CD4-positive, alpha-beta T cell treated with Interleukin-4 for 4 hours (primary cell): Measurements from ENCODE around the gene CDC23.
A peak's percentile ranks its signal among the peaks of the same experiment; 100 is the strongest.
"Not testable (repeated sequence)": the region's sequence is repeated elsewhere in the genome, so short reads cannot be mapped to it uniquely, and the experiment has no call there.

ENCODE experiments used
- DNase-seq: peaks from one replicate; pipeline ENCODE4 v3.0.0-alpha.2; 2020

Gene CDC23

DNA sequence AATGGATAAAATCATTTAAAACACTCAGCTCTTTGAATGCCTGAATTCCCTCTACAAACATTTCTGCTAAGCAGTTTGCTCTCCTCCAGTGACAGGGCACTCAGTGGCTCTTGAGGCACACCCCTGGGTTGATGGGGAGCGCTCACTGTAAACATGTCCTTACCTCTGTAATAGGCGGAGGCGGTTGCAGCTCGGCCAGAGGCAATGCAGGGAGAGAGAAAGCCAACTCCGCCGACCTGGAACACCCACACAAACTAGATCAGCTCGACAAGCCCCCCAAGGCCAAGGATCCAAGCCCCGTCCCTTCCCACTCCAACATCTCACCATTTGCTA is 329 bp downstream of the CDC23 start:
- no peak for DNase-seq

DNA sequence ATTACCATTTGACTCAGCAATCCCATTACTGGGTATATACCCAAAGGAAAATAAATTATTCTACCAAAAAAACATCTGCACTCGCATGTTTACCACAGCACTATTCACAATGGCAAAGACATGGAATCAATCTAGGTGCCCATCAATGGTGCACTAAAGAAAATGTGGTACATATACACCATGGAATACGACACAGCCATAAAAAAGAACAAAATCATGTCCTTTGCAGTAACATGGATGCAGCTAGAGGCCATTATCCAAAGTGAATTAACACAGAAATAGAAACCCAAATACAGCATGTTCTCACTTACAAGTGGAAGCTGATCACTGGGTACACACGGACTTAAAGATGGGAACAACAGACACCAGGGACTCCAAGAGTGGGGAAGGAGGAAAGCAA is 2.1 kb downstream of the CDC23 start:
- no peak for DNase-seq

DNA sequence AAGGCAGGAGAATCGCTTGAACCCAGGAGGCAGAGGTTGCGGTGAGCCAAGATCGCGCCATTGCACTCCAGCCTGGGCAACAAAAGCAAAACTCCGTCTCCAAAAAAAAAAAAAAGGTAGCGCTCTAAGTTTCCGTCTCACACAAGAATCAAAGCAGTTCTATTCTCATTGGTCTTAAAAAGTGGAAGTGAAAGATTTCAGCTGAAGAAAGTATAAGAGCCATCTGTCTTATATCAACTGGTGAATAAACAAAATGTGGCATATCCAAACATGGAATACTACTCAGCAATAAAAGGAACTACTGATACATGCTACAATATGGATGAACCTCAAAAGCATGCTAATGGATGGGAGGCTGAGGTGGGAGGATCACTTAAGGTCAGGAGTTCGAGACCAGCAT is 19.3 kb downstream of the CDC23 start:
- DNase-seq, result not testable (repeated sequence)

DNA sequence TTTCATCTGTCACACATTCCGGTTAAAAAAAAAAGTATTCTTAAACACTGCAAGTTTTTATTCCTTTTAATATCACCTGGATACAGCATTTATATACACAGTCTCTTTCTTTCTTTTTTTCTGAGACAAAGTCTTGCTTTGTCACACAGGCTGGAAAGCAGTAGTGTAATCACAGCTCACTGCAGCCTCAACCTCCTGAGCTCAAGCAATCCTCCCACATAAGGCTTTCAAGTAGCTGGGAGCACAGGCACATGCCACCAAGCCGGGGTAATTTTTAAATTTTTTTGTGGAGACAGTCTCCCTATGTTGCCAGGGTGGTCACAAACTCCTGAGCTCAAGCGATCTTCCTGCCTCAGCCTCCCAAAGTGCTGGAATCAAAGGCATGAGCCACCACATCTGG is 20.3 kb downstream of the CDC23 start:
- DNase-seq, result no peak

DNA sequence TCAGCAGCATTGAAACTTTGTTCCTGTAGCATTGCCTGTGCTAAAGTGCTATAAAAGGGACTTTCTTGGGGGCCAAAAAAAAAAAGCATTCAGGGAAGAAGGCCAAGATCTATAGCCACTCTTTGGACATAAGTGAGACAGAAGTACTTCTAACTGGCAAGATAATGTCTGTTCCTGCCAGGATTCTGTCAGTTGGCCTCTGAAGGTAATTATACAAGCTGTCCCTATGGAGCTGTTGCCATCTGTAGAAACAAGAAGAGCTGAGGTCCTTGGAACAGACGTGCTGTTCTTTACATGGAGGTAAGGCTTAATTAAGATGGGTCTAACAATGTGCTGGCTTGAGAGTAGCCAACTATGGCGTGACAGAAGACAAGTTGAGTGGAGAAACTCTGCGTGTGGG is 24.5 kb downstream of the CDC23 start:
- no peak for DNase-seq

DNA sequence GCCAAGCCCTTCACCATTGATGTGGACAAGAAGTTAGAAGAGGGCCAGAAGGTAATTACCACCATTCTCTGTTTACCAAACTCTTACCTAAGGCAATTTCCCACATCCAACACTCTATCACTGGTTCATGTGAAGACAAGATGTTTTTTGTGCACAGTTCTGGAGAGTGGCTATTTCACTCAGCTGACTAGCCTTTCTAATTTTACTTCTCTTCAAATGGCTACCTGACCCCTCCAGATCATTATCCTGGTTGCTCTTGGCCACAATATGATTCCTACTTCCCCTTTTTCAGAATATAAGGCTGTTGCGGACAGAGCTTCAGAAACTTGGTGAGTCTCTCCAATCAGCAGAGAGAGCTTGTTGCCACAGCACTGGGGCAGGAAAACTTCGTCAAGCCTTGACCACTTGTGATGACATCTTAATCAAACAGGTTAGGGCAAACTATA is 27.1 kb downstream of the CDC23 start:
- no peak for DNase-seq

DNA sequence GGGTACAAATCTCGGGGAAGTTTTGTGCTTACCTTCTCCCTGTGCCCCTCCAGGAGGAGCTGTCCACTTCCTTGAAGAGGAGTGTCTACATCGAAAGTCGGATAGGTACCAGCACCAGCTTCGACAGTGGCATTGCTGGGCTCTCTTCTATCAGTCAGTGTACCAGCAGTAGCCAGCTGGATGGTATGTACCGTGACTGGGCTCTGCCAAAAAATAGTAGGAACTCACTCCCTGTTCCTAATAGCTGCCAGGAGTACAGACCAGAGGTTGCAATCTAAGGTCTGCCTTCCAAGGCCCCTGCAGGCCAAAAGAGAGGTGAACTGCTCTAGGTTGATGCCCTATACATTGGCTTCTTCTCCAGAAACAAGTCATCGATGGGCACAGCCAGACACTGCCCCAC is 30.3 kb downstream of the CDC23 start:
- no peak for DNase-seq

DNA sequence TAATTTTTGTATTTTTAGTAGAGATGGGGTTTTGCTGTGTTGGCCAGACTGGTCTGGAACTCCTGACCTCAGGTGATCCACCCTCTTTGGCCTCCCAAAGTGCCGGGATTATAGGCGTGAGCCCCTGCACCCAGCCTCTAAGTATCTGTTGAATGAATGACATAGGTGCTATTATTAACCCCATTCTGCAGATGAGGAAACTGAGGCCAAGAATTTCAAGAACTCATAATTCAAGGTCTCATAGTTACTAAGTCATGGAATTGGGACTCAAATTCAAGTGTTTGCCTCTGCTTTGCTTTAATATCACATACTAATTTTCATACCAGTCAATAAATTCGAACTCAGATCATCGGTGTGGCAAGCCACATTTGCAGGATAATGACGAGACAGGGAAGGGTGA is 32.3 kb downstream of the CDC23 start:
- no peak for DNase-seq

DNA sequence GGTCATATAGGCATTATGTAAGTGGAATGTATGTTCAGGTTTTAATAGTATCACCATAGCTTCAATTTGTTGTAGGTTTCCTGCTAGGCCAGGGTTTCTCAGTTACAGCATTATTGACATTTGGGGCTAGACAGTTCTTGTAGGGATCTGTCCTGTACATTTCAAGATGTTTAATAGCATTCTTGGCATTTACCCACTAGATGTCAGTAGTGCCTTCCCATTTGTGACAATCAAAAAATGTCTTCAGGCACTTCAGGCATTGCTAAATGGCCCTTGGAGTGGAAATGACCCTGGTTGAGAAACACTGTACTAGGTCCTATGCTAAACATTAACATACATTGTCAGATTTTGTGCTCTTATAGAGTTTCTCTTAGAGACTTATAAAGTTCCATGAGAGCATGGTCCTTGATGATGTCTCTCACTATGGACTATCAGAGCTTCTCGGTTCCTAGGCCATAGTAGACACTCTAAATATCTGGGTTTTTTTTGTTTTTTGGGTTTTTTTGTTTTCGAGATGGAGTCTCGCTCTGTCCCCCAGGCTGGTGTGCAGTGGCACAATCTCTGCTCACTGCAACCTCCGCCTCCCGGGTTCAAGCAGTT is 32.8 kb downstream of the CDC23 start:
- DNase-seq, result peak; percentile 48

DNA sequence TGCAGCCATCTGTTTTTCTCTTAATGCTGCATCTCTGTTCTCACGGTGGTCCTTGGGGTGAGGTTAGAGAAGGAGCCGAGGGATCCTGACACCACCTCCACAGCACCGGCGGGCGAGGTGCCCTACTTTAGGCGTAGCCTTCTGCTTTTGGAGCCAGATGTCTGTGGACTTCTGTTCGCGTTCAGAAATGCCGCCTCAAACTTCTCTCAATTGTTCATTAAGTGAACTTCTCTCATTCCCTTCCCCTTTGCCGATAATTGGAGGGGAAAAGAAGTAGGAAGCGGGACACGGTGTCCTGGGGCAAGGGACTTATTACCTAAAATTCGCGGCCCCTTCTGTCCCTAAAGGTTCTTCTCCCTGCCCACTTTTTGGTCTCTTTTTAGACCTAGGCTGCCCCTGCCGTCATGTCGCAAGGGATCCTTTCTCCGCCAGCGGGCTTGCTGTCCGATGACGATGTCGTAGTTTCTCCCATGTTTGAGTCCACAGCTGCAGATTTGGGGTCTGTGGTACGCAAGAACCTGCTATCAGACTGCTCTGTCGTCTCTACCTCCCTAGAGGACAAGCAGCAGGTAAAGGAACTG is 33.8 kb downstream of the CDC23 start:
- no peak for DNase-seq

DNA sequence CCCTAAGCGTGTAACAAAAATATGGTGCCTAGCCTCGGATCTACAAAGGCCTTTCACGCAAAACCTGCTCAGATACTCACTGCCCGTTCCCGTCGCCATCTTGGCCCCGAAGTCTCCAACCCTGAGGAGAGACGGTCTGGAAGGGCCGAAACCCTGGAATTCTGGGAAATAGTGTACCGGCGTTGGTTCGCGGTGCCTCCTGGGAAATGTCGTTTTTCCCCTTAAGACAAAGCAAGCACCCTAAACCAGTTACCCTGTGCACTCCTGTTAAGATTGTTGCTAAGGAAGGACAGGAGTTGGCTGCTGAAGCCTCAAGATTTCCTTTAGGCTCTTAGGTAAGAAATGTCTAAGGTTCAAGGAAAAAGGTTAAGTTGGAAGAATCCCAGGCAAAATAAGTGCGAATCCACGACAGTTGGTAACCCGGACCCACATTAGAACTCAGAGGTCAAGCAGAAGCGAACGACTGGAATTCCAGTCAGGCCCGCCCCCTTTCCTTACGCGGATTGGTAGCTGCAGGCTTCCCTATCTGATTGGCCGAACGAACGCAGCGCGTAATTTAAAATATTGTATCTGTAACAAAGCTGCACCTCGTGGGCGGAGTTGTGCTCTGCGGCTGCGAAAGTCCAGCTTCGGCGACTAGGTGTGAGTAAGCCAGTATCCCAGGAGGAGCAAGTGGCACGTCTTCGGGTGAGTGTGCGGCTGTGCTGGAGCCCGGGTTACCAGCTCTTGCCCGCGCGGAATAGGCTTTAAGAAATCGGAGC is 34.4 kb downstream of the CDC23 start, which contains the start of the genes BRD8 and KIF20A:
BRD8 (minus strand) TSS at position 115 of the 761 bp plus-strand sequence; CDS start at position 99, 16 bp downstream.
KIF20A (plus strand) TSS at position 597 of the 761 bp plus-strand sequence. CDS start 569 bp downstream, outside the sequence.
- peak; percentile 93 for DNase-seq

DNA sequence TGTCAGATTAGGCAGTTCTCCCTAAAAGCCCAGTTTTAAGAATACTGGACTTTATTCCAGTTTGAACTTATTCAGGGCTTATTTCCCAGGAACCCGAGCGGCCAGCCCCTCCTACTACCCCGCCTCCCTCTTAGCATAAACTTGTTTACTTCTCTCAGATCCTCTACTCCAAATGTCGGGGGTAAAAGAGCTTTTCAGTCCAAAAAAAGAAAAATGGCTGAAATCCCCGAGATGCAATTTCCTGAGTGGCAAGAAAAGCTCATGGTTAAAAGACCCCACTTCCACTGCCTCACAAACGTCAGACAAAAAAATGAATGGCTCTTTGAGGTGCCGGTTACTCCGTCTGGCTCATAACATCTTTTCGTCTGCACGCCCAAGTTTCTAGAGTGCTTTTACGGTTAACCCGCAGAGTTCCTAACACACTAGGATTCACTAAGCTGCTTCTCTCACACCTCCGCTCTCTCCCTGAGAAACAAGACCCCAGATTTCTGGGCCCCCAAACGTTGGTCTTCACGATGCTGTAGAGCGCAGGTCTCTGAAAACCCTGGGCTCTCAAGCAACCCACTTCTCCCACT is 35.1 kb downstream of the CDC23 start:
- DNase-seq, result peak; percentile 36

DNA sequence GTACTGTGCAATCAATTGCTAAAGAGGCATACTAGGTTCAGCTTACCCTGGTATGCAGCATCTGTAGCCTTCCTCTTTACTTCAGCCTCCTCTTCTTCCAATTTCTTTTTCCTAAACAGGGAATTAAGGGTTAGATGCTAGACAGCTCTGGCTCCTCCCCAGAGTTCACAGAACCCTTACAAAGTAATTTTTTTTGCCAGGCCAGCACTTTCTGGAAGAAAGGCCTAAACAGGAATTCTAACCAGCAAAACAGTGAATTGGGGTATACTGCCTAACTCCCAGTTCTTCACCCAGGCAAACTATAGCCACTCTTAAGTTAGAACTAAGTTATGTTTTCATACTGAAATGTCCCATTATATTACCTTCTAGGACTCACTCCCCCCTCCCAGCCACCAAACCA is 42.8 kb downstream of the CDC23 start:
- DNase-seq, result no peak

DNA sequence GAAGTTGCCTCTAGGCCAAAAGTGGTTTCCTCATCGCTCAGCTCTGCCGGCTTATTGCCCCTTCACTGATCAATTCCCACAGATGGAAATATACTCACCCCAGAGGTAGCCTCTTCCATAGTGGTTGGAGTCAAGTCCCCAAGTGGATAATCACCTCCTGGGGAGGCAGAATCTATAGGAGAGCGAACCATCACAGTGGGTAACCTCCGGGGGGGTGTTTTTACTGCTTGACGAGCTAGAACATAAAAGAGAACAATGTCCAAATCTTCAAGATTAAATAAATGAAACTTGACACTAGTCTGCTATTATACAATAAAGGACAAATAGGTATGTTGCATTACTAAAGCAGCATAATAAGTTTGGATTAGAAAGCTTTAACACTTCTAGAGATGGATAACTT is 44.0 kb downstream of the CDC23 start:
- no peak for DNase-seq

DNA sequence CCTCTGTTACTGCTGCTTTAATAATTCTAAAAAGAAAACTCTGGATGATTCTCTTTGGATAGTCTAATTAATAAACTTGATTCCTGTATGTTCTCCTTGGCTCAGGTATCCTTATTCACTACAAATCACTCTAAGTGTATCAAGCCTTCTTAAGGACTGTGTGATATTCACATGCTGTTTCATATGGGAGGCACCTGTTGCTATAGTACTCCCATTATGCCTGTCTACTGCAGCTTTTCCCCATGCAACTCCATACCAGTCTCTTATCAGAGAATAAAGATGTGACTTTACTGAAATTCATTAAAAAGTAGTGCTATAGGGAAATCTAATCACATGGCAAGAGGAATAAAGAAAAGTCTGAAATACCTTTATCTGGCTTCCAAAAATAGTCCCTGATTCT is 49.4 kb downstream of the CDC23 start:
- no peak for DNase-seq

DNA sequence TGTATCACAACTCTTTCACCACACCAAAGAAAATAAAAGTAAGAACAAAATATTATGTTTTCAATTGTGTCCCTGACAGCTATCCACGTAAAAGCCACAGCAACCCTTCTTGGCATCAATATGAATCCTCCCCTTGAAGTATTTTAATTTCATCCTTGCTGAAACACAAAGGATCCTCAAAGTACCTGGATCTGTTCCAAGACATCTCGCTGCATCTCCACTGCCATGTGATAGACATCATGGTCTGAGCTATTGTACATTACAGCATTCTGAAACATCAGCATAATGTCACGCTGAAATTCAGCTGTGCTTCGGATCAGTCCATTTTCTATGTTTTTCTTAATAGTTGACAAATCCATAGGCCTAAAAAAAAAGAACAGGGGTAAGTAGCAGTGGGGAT is 52.4 kb downstream of the CDC23 start:
- DNase-seq, result no peak

DNA sequence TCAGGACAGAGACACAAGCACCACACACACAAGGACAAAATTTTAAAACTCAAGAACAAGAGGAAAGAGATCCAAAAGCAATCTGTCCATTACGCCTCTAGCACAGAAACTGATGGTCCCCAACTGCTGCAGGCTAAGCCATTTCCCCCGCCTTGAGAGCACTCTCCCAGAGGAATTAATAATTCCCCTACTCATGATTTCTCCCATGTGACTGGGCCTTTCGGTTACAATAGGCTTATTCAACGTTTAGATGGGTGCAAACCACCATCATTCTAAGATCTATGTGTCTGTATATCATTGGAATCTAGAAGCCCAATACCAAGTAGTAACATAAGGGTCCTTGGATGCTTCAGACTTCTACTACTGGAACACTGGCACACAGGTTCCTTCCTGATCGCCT is 53.5 kb downstream of the CDC23 start:
- no peak for DNase-seq

DNA sequence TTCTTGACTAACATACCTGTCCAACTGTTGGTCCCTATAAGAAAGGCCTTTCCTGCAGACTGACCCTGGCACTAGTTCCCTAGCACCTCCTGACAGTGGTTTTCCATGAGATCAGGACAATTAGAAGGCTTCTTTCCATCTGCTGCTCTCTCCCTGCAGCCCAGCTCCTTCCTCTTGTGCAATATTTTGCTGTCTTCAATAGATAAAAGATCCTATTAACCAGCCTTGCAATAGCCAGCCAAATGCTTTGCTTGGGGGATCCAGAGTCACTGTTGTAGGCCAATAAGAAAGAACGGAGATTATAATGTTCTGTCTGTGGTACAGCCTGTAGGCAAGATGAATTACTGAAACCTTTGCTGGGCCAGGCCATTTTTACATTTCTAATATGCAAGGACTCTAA is 55.5 kb downstream of the CDC23 start:
- no peak for DNase-seq

DNA sequence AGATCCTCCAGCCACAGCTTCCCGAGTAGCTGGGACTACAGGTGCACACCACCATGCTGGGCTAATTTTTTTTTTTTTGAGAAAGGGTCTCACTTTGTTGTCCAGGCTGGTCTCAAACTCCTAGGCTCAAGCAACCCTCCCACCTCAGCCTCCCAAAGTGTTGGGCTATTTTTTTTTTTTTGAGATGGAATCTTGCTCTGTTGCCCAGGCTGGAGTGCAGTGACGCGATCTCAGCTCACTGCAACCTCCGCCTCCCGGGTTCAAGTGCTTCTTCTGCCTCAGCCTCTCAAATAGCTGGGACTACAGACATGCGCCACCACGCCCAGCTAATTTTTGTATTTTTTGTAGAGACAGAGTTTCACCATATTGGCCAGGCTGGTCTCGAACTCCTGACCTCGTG is 57.1 kb downstream of the CDC23 start:
- DNase-seq, result not testable (repeated sequence)

DNA sequence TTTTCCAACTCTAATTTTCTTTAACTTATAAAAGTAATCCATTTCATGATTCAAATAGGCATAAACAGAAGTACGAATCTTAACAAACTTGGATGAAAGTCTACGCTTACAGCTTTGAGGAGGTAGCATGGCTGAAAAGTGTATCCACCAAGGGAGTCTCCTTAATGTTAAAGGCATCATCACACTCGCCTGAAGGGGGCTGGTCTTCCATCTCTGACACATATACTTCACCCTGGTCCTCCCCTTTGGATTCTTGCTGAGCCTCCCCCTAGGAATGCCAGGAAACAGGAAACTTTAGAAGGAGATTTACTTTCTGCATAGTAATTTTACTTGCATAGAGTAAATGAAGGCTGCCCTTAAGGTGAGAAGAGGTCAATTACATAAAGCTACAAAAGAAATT is 63.6 kb downstream of the CDC23 start:
- no peak for DNase-seq

DNA sequence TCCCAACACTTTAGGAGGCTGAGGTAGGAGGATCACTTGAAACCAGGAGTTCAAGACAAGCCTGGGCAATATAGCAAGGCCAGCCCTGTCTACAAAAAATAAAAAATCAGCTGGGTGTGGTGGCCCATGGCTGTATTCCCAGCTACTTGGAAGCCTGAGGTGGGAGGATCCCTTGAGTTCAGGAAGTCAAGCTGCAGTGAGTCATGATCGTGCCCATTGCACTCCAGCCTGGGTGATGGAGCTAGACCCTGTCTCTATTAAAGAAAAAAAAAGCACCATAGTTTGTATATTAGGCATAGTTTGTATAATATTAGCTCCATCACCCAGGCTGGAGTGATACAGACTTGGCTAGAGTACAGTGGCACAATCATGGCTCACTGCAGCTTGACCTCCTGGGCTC is 64.3 kb downstream of the CDC23 start:
- no peak for DNase-seq

DNA sequence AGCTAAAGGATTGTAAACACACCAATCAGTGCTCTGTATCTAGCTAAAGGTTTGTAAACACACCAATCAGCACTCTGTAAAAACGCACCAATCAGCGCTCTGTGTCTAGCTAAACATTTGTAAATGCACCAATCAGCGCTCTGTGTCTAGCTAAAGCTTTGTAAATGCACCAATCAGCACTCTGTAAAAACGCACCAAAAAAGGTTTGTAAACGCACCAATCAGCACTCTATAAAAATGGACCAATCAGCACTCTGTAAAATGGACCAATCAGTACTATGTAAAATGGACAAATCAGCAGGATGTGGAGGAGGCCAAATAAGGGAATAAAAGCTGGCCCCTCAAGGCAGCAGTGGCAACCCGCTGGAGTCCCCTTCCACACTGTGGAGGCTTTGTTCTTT is 69.5 kb downstream of the CDC23 start:
- DNase-seq, result not testable (repeated sequence)

DNA sequence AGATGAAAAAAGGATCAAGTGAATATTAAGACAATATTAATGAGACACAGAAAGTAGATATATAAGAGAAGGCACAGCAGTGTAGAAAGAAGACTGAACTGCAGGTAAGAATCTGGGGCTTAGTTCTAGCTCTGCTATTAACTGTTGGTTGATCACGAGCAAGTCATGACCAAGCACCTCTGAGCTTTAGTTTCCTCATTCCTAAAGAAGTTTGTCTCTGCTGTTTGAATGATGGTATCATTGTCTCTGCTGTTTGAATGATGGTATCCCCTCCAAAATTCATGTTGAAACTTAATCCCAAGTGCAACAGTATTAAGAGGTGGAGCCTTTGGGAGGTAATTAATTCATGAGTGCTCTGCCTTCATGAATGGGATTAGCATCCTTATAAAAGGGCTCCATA is 71.4 kb downstream of the CDC23 start:
- DNase-seq, result no peak

DNA sequence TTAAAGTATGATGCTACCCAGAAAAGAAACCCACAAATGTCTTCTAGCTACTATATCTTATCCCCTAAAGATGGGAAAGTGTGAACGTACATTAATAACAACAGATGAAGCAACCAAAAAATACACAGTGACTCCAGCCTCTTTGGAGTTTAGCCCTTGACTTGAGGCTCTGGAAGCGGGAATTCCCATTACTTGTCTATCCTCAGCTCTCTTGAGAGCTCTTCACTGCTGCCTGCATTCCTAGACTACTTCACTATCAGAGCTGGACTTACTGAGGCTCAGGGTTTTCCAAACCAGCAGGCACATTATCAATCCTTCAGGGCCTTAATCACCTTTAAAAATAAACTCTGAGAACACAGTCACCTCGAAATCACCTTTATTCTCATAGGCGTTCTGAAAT is 72.9 kb downstream of the CDC23 start:
- DNase-seq, result no peak
